ENCODE measurements around the gene PSMB11. TPM values are rescaled to one million over a fixed set of nuclear protein-coding genes. Genes with fewer than 3 reads are reported as not detected.

Gene PSMB11
- total RNA-seq, 2 donors from 2014 or later, result not detected

- DNase-seq, result no peak
- Mint-ChIP-seq H3K36me3 (ENCODE audit: low read depth) (peaks cover 9% of the 10 kb centered on the region), H3K27me3 (no peaks in the 10 kb centered on the region), H3K27ac (no peak overlapping the region), H3K4me1 (peaks cover 20% of the 10 kb centered on the region), H3K4me3 (no peak overlapping the region)
- ATAC-seq, result no peak
- no peaks in the 10 kb centered on the region for H3K9me3 ChIP-seq (ENCODE audit: control insufficient read depth, low read length, poor library complexity, severe bottlenecking)
These were observed 20.0 kb upstream of the PSMB11 start for GRCh38 chr14:23021889-23022442.

DNA sequence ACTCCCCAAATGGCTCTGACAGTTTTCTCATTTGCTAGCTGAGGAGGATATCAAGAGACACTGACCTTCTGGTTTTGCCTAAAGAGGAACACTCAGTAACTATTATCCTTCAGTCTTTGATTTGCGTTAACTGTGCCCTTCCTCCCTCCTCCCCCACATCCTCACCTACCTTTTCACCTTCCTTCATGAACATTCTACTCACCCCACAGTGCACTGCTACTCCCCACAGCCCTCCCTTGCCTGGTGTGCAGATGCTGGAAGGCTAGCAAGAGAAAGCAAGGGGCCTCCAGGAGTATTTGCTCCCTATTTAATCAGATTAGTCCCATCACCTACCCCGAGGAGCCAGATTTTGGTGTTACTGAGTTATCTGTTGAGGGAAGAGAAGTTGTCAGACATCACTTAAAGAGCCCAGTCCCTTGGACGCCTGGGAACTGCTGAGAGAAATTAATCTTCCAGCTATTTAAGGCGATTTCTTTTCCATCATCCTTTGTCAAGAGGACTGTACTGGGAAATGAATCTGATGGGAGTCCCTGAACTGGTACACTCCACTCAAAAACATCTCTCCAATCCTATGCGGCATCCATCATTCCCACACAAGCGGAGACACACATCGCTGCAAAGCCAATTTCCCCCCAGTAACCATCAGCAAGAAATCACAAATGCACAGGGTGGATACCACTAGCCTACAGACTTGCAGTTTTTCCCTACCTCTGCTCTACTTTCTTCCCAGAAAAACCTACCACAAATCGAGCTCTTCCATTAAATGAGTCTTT, 18.8 kb upstream of the PSMB11 start:
- H3K4me3 Mint-ChIP-seq, result no peak overlapping the region
- no peaks in the 10 kb centered on the region for H3K27me3 Mint-ChIP-seq
- peak overlapping the region; percentile 32 for H3K27ac Mint-ChIP-seq
- H3K36me3 Mint-ChIP-seq (ENCODE audit: low read depth), result peaks cover 9% of the 10 kb centered on the region
- no peaks in the 10 kb centered on the region for H3K9me3 ChIP-seq (ENCODE audit: control insufficient read depth, low read length, poor library complexity, severe bottlenecking)
- DNase-seq (no peak), ATAC-seq (no peak)
- H3K4me1 Mint-ChIP-seq, result peaks cover 23% of the 10 kb centered on the region

GRCh38 chr14:23023795-23024152, 18.2 kb upstream of the PSMB11 start:
- no peak overlapping the region for H3K4me3 Mint-ChIP-seq
- no peaks in the 10 kb centered on the region for H3K27me3 Mint-ChIP-seq
- no peak for ATAC-seq
- H3K27ac Mint-ChIP-seq, result peak overlapping the region; percentile 32
- H3K36me3 Mint-ChIP-seq (ENCODE audit: low read depth), result peaks cover 10% of the 10 kb centered on the region
- peaks cover 25% of the 10 kb centered on the region for H3K4me1 Mint-ChIP-seq
- no peak for DNase-seq
- no peaks in the 10 kb centered on the region for H3K9me3 ChIP-seq (ENCODE audit: control insufficient read depth, low read length, poor library complexity, severe bottlenecking)

- DNase-seq, result no peak
- Mint-ChIP-seq H3K27ac (peak overlapping the region; percentile 86), H3K27me3 (no peaks in the 10 kb centered on the region), H3K36me3 (ENCODE audit: low read depth) (peaks cover 11% of the 10 kb centered on the region), H3K4me1 (peaks cover 32% of the 10 kb centered on the region), H3K4me3 (no peak overlapping the region)
- ATAC-seq, result no peak
- no peaks in the 10 kb centered on the region for H3K9me3 ChIP-seq (ENCODE audit: control insufficient read depth, low read length, poor library complexity, severe bottlenecking)
These were observed 17.4 kb upstream of the PSMB11 start for GRCh38 chr14:23024612-23025075.

DNA sequence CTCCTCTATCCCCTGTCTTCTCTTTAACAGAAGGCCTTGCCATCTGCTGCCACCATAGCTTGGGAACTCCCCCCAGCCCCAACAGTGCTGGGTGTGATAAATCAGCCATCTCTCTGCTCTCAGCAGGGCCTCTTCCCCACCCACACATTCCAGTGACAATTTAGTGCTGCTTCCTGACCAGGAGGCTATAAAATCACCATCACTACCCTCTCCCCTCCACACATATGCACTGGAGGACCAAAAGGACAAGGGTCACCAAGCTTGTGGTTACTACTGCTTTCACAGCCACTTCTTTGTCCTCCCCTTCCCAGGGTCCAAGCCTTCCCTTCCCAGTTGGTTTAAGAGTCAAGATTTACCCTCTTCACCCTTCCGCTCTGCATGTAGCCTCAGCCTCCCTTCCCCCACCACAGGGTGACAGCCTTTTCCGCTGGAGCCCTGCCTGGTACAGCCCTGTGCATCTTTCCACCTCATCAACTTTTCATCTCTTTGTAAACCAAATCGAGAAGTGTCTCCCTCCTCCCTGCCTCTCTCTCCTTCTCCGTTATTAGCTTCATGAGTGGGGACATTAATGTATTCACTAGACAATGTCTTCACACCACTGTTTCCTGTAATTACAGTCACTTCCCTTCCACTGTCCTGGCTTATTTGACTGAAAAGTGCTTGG, 16.7 kb upstream of the PSMB11 start:
- no peaks in the 10 kb centered on the region for H3K9me3 ChIP-seq (ENCODE audit: control insufficient read depth, low read length, poor library complexity, severe bottlenecking)
- peak overlapping the region; percentile 86 for H3K27ac Mint-ChIP-seq
- H3K36me3 Mint-ChIP-seq (ENCODE audit: low read depth), result peaks cover 11% of the 10 kb centered on the region
- no peaks in the 10 kb centered on the region for H3K27me3 Mint-ChIP-seq
- no peak for ATAC-seq
- no peak for DNase-seq
- H3K4me3 Mint-ChIP-seq, result peak overlapping the region; percentile 28
- H3K4me1 Mint-ChIP-seq, result peaks cover 32% of the 10 kb centered on the region

- DNase-seq (no peak), ATAC-seq (peak; percentile 80)
- Mint-ChIP-seq H3K27me3 (no peaks in the 10 kb centered on the region), H3K4me3 (no peak overlapping the region), H3K36me3 (ENCODE audit: low read depth) (peaks cover 14% of the 10 kb centered on the region), H3K4me1 (peaks cover 36% of the 10 kb centered on the region), H3K27ac (peak overlapping the region; percentile 90)
- H3K9me3 ChIP-seq (ENCODE audit: control insufficient read depth, low read length, poor library complexity, severe bottlenecking), result no peaks in the 10 kb centered on the region
These were observed 13.2 kb upstream of the PSMB11 start for GRCh38 chr14:23028799-23029198.

DNA sequence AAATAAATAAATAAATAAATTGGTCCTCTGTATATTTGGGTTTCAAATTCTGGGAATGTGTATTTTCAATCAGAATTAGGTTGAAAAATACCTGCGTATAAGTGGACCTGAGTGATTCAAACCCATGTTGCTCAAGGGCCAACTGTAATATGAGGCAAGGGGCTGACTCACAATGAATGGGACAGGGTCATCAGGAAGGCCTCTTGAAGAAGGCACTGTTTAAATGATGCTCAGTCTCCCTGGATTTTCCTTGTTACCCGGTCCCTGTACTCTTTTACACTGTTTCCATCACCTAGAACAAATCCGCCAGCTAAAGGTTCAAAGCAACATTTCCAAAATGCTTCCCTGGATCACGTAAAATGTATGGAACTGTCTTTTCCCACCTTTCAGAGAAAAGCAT, 11.1 kb upstream of the PSMB11 start:
- Mint-ChIP-seq H3K36me3 (ENCODE audit: low read depth) (peaks cover 5% of the 10 kb centered on the region), H3K4me1 (peaks cover 33% of the 10 kb centered on the region), H3K27ac (peak overlapping the region; percentile 21), H3K4me3 (no peak overlapping the region), H3K27me3 (no peaks in the 10 kb centered on the region)
- DNase-seq (no peak), ATAC-seq (no peak)
- no peaks in the 10 kb centered on the region for H3K9me3 ChIP-seq (ENCODE audit: control insufficient read depth, low read length, poor library complexity, severe bottlenecking)

GRCh38 chr14:23033251-23033727, 8.7 kb upstream of the PSMB11 start:
- ATAC-seq (no peak), DNase-seq (no peak)
- Mint-ChIP-seq H3K27ac (peak overlapping the region; percentile 98), H3K4me1 (peaks cover 30% of the 10 kb centered on the region), H3K36me3 (ENCODE audit: low read depth) (peaks cover 5% of the 10 kb centered on the region), H3K4me3 (peak overlapping the region; percentile 94), H3K27me3 (no peaks in the 10 kb centered on the region)
- H3K9me3 ChIP-seq (ENCODE audit: control insufficient read depth, low read length, poor library complexity, severe bottlenecking), result no peaks in the 10 kb centered on the region

DNA sequence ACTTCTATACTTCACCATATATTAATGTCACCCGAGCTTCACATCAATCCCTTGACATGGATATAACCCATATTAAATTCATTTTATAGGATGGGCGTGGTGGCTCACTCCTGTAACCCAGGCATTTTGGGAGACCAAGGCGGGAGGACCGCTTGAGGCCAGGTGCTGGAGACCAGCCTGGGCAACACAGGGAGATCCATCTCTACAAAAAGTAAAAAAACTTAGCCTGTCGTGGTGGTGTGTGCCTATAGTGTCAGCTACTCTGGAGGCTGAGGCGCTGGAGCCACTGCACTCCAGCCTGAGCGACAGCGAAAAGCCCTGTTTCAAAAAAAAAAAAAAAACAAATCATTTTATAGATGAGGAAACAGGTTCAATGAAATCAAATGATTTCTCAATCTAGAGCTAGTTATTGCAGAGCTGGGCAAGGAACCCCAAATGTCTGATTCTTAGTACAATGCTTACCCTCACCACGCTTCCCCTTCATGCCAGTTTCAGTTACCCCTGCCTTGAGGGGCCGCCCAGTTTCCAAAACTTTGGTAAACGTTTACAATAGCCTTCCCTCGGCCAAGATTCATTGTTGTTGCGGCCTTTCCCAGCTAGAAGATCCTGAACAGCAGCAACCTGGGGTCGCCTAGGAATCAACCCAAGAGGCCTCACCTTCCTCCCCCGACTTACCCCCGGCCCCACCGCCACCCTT, 8.1 kb upstream of the PSMB11 start:
- Mint-ChIP-seq H3K27ac (peak overlapping the region; percentile 98), H3K4me3 (peak overlapping the region; percentile 94), H3K36me3 (ENCODE audit: low read depth) (peaks cover 3% of the 10 kb centered on the region), H3K27me3 (no peaks in the 10 kb centered on the region), H3K4me1 (peaks cover 26% of the 10 kb centered on the region)
- DNase-seq, result no peak
- H3K9me3 ChIP-seq (ENCODE audit: control insufficient read depth, low read length, poor library complexity, severe bottlenecking), result no peaks in the 10 kb centered on the region
- no peak for ATAC-seq

DNA sequence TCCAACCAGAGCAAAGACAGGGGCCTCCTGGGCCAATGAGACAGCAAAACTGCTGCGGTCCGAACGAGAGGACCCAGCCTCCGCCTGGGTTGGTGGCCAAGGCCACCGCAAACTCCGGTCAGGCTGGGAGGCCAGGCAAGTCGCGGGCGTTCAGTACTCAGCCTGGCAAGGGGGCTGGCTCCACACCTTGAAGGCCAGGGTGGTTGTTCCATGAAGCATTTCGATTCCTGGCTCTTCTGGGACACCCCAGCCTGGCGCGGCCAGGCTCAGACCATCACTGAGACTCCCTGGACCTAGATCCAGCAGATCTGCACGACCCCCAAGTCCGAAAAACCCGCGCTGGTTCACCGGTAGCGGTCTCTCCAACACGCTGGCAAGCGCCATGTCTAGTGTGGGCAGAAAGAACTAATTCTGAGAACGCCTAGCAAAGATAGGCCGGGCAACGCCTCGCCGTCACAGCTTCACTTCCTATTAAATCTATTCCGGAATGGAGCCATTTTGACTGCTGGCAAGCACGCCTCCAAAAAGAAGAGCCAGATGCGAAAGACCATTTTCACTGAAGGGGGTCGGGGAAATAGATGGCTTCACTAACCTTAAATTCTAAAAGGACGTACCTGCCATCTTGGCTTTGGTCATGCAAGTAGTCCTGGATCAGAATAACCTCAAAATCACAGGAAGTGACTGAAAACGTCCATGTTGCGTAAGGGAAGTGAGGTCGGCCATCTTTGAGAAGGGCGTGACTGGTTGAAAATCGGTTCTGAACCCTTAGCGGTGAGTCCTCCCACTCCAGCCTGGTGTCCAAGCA, 7.3 kb upstream of the PSMB11 start, which contains the start of gene PSMB5:
PSMB5 (minus strand) TSS at position 403 of the 805 bp plus-strand sequence; CDS start at position 384, 19 bp downstream.
- no peaks in the 10 kb centered on the region for H3K9me3 ChIP-seq (ENCODE audit: control insufficient read depth, low read length, poor library complexity, severe bottlenecking)
- DNase-seq (peak; percentile 64 to 75 (median 70)), ATAC-seq (peak; percentile 92)
- Mint-ChIP-seq H3K27me3 (no peaks in the 10 kb centered on the region), H3K4me3 (peak within 1 kb of the TSS; percentile 94), H3K4me1 (peaks cover 21% of the 10 kb centered on the region), H3K36me3 (ENCODE audit: low read depth) (peaks cover 3% of the 10 kb centered on the region), H3K27ac (peak within 1 kb of the TSS; percentile 98)

- H3K4me3 Mint-ChIP-seq, result peak overlapping the region; percentile 94
- ATAC-seq (no peak), DNase-seq (no peak)
- H3K27me3 Mint-ChIP-seq, result no peaks in the 10 kb centered on the region
- peak overlapping the region; percentile 98 for H3K27ac Mint-ChIP-seq
- peaks cover 21% of the 10 kb centered on the region for H3K4me1 Mint-ChIP-seq
- H3K36me3 Mint-ChIP-seq (ENCODE audit: low read depth), result peaks cover 3% of the 10 kb centered on the region
- no peaks in the 10 kb centered on the region for H3K9me3 ChIP-seq (ENCODE audit: control insufficient read depth, low read length, poor library complexity, severe bottlenecking)
These were observed 6.5 kb upstream of the PSMB11 start for GRCh38 chr14:23035303-23036144.

- Mint-ChIP-seq H3K36me3 (ENCODE audit: low read depth) (peaks cover 2% of the 10 kb centered on the region), H3K27ac (no peak overlapping the region), H3K4me1 (peaks cover 8% of the 10 kb centered on the region), H3K4me3 (no peak overlapping the region), H3K27me3 (no peaks in the 10 kb centered on the region)
- no peaks in the 10 kb centered on the region for H3K9me3 ChIP-seq (ENCODE audit: control insufficient read depth, low read length, poor library complexity, severe bottlenecking)
- ATAC-seq (no peak), DNase-seq (no peak)
These were observed 1.9 kb upstream of the PSMB11 start for GRCh38 chr14:23040100-23040499.

Measured in T-helper 17 cell (primary cell).